WTC11 (cell line): Measurements from ENCODE around the gene COQ9. TPM values are rescaled to one million over a fixed set of nuclear protein-coding genes. Genes with fewer than 3 reads are reported as not detected.

Source experiments
- ATAC-seq: fragments of 200-7000 bp; cut with Tn5 transposase; 2 replicates; pipeline ENCODE4 v1.10.0; 2021; ENCODE audit warnings: mild to moderate bottlenecking, moderate library complexity
- CTCF ChIA-PET: fragments of 300-600 bp; sonication (Branson Sonifier 250); formaldehyde crosslinking; loops from one replicate; lab custom pipeline; 2021; ENCODE audit warnings: antibody characterized with exemption; lab: Charles Lee
- POLR2A ChIA-PET: fragments of 350-600 bp; sonication (Branson Sonifier 250); formaldehyde crosslinking; loops from one replicate; lab custom pipeline; 2021; ENCODE audit warnings: antibody characterized with exemption; lab: Charles Lee
- DNase-seq: peaks from one replicate; pipeline ENCODE4 v3.0.0; 2021; ENCODE audit warnings: low spot score
- H3K27ac Mint-ChIP-seq: 2 replicates; pipeline ENCODE4 v1.8.0; 2021; ENCODE audit warnings: mixed read lengths
- H3K27me3 Mint-ChIP-seq: 2 replicates; pipeline ENCODE4 v1.8.0; 2021; ENCODE audit warnings: low read depth, mild to moderate bottlenecking, moderate library complexity, mixed read lengths
- H3K36me3 Mint-ChIP-seq: 2 replicates; pipeline ENCODE4 v1.8.0; 2021; ENCODE audit warnings: mixed read lengths
- H3K4me1 Mint-ChIP-seq: 2 replicates; pipeline ENCODE4 v1.8.0; 2022; ENCODE audit warnings: mixed read lengths
- H3K4me3 Mint-ChIP-seq: 2 replicates; pipeline ENCODE4 v1.8.0; 2021; ENCODE audit warnings: mild to moderate bottlenecking, moderate library complexity, mixed read lengths
- H3K9me3 Mint-ChIP-seq: 2 replicates; pipeline ENCODE4 v1.8.0; 2021; ENCODE audit warnings: mixed read lengths
- ELF4 ChIP-seq: sonication (generic); formaldehyde crosslinking; IDR thresholded peaks from 2 replicates; pipeline ENCODE4 v1.8.1; 2022; ENCODE audit warnings: low read depth, mild to moderate bottlenecking, moderate library complexity, missing genetic modification reagents
- ESRRA ChIP-seq: sonication (generic); formaldehyde crosslinking; IDR thresholded peaks from 2 replicates; pipeline ENCODE4 v1.8.1; 2022; ENCODE audit warnings: mild to moderate bottlenecking, missing genetic modification reagents, borderline replicate concordance
- ETV6 ChIP-seq: sonication (generic); formaldehyde crosslinking; IDR thresholded peaks from 2 replicates; pipeline ENCODE4 v1.8.1; 2022; ENCODE audit warnings: mild to moderate bottlenecking, missing genetic modification reagents
- IRF2 ChIP-seq: sonication (generic); formaldehyde crosslinking; IDR thresholded peaks from 2 replicates; pipeline ENCODE4 v1.8.0; 2022; ENCODE audit warnings: low read depth, missing genetic modification reagents, borderline replicate concordance
- JUN ChIP-seq: sonication (generic); formaldehyde crosslinking; IDR thresholded peaks from 2 replicates; pipeline ENCODE4 v1.8.0; 2023; ENCODE audit warnings: mild to moderate bottlenecking, missing genetic modification reagents
- MYBL2 ChIP-seq: sonication (generic); formaldehyde crosslinking; IDR thresholded peaks from 2 replicates; pipeline ENCODE4 v1.8.1; 2023; ENCODE audit warnings: mild to moderate bottlenecking, moderate library complexity, missing genetic modification reagents
- RELA ChIP-seq: sonication (generic); formaldehyde crosslinking; IDR thresholded peaks from 2 replicates; pipeline ENCODE4 v1.8.1; 2022; ENCODE audit warnings: missing genetic modification reagents, mild to moderate bottlenecking, borderline replicate concordance
- SP1 ChIP-seq: sonication (generic); formaldehyde crosslinking; conservative IDR thresholded peaks from 2 replicates; pipeline ENCODE4 v1.8.1; 2022; ENCODE audit warnings: missing genetic modification reagents
- TCF7 ChIP-seq: sonication (generic); formaldehyde crosslinking; IDR thresholded peaks from 2 replicates; pipeline ENCODE4 v1.8.0; 2022; ENCODE audit warnings: mild to moderate bottlenecking, low read depth, missing genetic modification reagents, moderate library complexity
- TEAD1 ChIP-seq: sonication (generic); formaldehyde crosslinking; IDR thresholded peaks from 2 replicates; pipeline ENCODE4 v1.8.0; 2022; ENCODE audit warnings: mild to moderate bottlenecking, missing genetic modification reagents
- ZBTB21 ChIP-seq: sonication (generic); formaldehyde crosslinking; IDR thresholded peaks from 2 replicates; pipeline ENCODE4 v1.8.1; 2023; ENCODE audit warnings: mild to moderate bottlenecking, missing genetic modification reagents, borderline replicate concordance
- ZNF263 ChIP-seq: sonication (generic); formaldehyde crosslinking; IDR thresholded peaks from 2 replicates; pipeline ENCODE4 v1.8.1; 2022; ENCODE audit warnings: low read depth, mild to moderate bottlenecking, moderate library complexity, missing genetic modification reagents
- ZNF416 ChIP-seq: fragments of 250-450 bp; sonication (Bioruptor Pico); IDR thresholded peaks from 2 replicates; pipeline ENCODE4 v1.9.0; 2021; ENCODE audit warnings: mild to moderate bottlenecking, inconsistent platforms
- total RNA-seq: library from RNA; stranded (reverse); gene quantifications from 3 replicates; pipeline ENCODE4 v1.2.3, GENCODE V29; 2021
- TF ChIP-seq, protein P1 (sequence below): sonication (generic); formaldehyde crosslinking; IDR thresholded peaks from 2 replicates; pipeline ENCODE4 v1.8.0; 2022; ENCODE audit warnings: mild to moderate bottlenecking, missing genetic modification reagents
- TF ChIP-seq, protein P2 (sequence below): sonication (generic); formaldehyde crosslinking; IDR thresholded peaks from 2 replicates; pipeline ENCODE4 v1.8.1; 2023; ENCODE audit warnings: mild to moderate bottlenecking, missing genetic modification reagents, moderate library complexity
- TF ChIP-seq, protein P3 (sequence below): sonication (generic); formaldehyde crosslinking; IDR thresholded peaks from 2 replicates; pipeline ENCODE4 v1.8.0; 2022; ENCODE audit warnings: mild to moderate bottlenecking, missing genetic modification reagents
- TF ChIP-seq, protein P4 (sequence below): fragments of 250-450 bp; sonication (Bioruptor Pico); IDR thresholded peaks from 2 replicates; pipeline ENCODE4 v1.9.0; 2021; ENCODE audit warnings: mild to moderate bottlenecking
- TF ChIP-seq, protein P5 (sequence below): sonication (generic); formaldehyde crosslinking; IDR thresholded peaks from 2 replicates; pipeline ENCODE4 v1.8.0; 2022; ENCODE audit warnings: mild to moderate bottlenecking, missing genetic modification reagents
- TF ChIP-seq, protein P6 (sequence below): fragments of 250-450 bp; sonication (Bioruptor Pico); IDR thresholded peaks from 2 replicates; pipeline ENCODE4 v1.8.0; 2021; ENCODE audit warnings: mild to moderate bottlenecking
- TF ChIP-seq, protein P7 (sequence below): sonication (generic); formaldehyde crosslinking; IDR thresholded peaks from 2 replicates; pipeline ENCODE4 v1.8.0; 2022; ENCODE audit warnings: mild to moderate bottlenecking, missing genetic modification reagents
- TF ChIP-seq, protein P8 (sequence below): sonication (generic); formaldehyde crosslinking; IDR thresholded peaks from 2 replicates; pipeline ENCODE4 v1.8.1; 2023; ENCODE audit warnings: mild to moderate bottlenecking, moderate library complexity, missing genetic modification reagents

COQ9 gene
- total RNA-seq, 1 experiment from 2014 or later, result 39.2 TPM

DNA sequence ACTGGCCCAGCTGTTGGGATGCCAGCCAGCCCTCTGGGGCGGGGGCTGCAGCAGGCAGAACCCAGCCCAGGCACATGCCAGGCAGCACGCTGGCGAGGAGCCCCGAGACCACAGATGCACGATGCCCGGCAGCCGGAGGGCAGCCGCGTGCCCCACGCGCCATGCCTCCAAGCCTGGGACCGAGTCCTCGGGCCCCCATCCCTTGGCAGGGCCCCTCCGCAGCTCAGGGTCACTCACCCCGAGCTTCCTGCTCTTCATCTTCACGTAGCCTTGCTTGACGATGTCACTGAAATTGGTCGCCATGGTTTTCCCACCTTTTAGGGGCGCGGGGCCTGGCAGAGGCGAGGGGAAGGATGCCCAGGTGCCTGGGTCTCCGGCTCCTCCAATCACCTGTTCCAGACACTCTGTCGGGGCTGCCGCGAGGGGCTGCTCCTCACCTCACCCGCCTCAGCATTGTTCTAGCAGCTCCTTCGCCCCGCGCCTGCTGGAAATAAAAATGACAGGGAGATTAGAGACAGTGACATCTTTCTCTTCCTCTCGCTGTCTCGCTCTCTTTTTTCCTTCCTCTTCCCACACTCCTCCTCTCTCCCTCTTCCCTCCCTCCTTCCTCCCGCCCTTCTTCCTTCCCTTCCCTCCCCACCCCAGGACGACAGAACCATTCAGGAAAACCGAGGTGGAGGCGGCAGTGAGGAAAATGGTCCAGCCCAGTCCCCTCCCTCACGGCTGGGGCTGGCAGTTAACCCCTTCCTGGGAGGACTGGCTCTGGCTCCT is 32.1 kb downstream of the COQ9 start (continued):
- TF ChIP-seq, protein P1, sequence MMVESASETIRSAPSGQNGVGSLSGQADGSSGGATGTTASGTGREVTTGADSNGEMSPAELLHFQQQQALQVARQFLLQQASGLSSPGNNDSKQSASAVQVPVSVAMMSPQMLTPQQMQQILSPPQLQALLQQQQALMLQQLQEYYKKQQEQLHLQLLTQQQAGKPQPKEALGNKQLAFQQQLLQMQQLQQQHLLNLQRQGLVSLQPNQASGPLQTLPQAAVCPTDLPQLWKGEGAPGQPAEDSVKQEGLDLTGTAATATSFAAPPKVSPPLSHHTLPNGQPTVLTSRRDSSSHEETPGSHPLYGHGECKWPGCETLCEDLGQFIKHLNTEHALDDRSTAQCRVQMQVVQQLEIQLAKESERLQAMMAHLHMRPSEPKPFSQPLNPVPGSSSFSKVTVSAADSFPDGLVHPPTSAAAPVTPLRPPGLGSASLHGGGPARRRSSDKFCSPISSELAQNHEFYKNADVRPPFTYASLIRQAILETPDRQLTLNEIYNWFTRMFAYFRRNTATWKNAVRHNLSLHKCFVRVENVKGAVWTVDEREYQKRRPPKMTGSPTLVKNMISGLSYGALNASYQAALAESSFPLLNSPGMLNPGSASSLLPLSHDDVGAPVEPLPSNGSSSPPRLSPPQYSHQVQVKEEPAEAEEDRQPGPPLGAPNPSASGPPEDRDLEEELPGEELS (CRISPR knock-in tag), result peak; percentile 48; the same call in 1 of the 2 replicates
- TF ChIP-seq JUN (CRISPR knock-in tag) (no peak), ETV6 (CRISPR knock-in tag) (peak; percentile 29; the same call in 1 of the 2 replicates), TEAD1 (CRISPR knock-in tag) (0 out of 2 replicates have a peak, but pooled peaks have one; percentile 41), SP1 (peak; percentile 73), RELA (CRISPR knock-in tag) (0 out of 2 replicates have a peak, but pooled peaks have one; percentile 25), ESRRA (CRISPR knock-in tag) (0 out of 2 replicates have a peak, but pooled peaks have one; percentile 21)
- TF ChIP-seq, protein P2, sequence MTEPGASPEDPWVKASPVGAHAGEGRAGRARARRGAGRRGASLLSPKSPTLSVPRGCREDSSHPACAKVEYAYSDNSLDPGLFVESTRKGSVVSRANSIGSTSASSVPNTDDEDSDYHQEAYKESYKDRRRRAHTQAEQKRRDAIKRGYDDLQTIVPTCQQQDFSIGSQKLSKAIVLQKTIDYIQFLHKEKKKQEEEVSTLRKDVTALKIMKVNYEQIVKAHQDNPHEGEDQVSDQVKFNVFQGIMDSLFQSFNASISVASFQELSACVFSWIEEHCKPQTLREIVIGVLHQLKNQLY, result no peak
- TF ChIP-seq, protein P3, sequence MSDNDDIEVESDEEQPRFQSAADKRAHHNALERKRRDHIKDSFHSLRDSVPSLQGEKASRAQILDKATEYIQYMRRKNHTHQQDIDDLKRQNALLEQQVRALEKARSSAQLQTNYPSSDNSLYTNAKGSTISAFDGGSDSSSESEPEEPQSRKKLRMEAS, result peak; percentile 65

DNA sequence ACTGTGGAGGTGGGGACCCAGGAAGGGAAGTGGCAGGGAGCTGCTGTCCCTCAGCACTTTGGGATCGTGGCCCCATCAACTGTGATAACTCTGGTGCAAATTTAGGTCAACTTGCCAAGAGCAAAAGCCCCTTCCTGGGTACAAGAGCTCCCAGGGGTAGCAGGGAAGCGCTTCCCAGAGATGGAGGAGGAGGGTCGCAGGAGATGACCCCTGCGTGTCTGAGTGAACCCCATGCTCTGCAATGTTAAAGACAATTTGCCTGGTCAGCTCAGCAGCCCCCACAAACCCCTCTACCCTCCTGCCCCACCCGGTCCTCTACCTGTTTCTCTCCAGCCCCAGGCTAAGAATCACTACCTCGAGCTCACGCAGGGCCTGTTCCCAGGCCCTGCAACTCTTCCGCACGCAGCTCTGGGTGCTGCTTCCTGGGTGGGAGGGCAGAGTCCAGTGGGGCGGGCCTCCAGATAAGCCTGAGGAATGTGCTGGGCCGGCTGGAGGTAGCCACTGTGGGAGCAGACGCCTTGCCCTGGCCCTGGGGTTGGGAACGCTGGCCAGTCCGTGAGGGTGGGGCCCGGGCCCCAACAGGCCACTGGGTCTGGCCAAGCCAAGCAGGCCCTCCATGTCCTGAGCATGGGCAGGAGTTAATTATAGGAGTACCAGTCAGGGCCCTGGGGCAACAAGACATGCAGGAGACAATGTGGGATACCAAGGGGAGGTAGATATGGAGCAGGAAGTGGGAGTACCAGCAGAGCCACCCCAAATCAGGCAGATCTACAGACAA is 32.9 kb downstream of the COQ9 start:
- H3K4me1 Mint-ChIP-seq, result peaks cover 47% of the 10 kb centered on the region
- TF ChIP-seq, protein P4, sequence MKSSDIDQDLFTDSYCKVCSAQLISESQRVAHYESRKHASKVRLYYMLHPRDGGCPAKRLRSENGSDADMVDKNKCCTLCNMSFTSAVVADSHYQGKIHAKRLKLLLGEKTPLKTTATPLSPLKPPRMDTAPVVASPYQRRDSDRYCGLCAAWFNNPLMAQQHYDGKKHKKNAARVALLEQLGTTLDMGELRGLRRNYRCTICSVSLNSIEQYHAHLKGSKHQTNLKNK (CRISPR knock-in tag), result no peak
- TF ChIP-seq ZNF263 (CRISPR knock-in tag) (no peak), TCF7 (no peak)
- no peak for ATAC-seq
- peaks cover 13% of the 10 kb centered on the region for H3K27me3 Mint-ChIP-seq
- ChIA-PET CTCF (interaction anchor here (0.9 to 4.8 kb wide), 8 partner anchors 9 to 111 kb away, joined by 3 to 26 read pairs (median 6); partner anchors contain the start of genes CIAPIN1, COQ9 and POLR2C), POLR2A (interaction anchor here (0.9 kb wide), 1 partner anchor 13 kb away, joined by 3 read pairs; no protein-coding TSS in a partner anchor)
- H3K36me3 Mint-ChIP-seq, result no peaks in the 10 kb centered on the region
- peak overlapping the region; percentile 82 for H3K4me3 Mint-ChIP-seq
- H3K9me3 Mint-ChIP-seq, result no peaks in the 10 kb centered on the region
- DNase-seq, result no peak
- H3K27ac Mint-ChIP-seq, result no peak overlapping the region

DNA sequence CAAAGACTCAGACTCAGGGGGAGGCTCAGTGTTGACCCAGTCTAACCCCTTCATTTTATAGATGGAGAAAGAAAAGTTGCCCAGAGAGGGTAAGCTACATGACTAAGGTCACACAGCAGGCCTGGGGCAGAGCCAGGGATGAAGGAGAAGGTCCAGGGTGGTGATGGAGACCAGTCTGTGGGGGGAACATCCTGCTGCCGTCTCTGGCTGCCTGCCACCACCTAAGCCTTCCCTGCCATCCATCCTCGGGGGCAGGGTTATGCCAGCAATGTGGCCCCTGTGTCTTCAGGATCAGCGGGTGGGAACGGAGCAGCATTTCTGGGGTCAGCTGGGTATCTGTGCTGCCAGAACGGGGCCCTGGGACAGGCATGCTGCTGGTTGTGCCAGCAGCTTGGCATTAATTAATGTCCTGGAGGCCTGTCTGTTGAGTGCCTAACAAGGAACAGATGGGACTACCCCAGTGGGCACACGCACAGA is 33.5 kb downstream of the COQ9 start:
- Mint-ChIP-seq H3K27ac (no peak overlapping the region), H3K9me3 (no peaks in the 10 kb centered on the region), H3K36me3 (no peaks in the 10 kb centered on the region), H3K4me3 (no peak overlapping the region), H3K27me3 (peaks cover 20% of the 10 kb centered on the region), H3K4me1 (peaks cover 49% of the 10 kb centered on the region)
- POLR2A ChIA-PET, result no interaction called here
- CTCF ChIA-PET, result interaction anchor here (0.9 to 4.8 kb wide), 6 partner anchors 9 to 39 kb away, joined by 3 to 26 read pairs (median 5); partner anchors contain the start of genes CIAPIN1, COQ9 and POLR2C
- no peak for ATAC-seq
- DNase-seq, result no peak
- no peak for TF ChIP-seq ZNF416 (CRISPR knock-in tag)
- TF ChIP-seq, protein P5, sequence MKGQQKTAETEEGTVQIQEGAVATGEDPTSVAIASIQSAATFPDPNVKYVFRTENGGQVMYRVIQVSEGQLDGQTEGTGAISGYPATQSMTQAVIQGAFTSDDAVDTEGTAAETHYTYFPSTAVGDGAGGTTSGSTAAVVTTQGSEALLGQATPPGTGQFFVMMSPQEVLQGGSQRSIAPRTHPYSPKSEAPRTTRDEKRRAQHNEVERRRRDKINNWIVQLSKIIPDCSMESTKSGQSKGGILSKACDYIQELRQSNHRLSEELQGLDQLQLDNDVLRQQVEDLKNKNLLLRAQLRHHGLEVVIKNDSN (CRISPR knock-in tag), result no peak
- TF ChIP-seq TEAD1 (CRISPR knock-in tag), result no peak
- no peak for TF ChIP-seq MYBL2
- no peak for TF ChIP-seq ELF4
- no peak for TF ChIP-seq IRF2 (CRISPR knock-in tag)
- TF ChIP-seq ZBTB21 (CRISPR knock-in tag), result no peak
- TF ChIP-seq, protein P6, sequence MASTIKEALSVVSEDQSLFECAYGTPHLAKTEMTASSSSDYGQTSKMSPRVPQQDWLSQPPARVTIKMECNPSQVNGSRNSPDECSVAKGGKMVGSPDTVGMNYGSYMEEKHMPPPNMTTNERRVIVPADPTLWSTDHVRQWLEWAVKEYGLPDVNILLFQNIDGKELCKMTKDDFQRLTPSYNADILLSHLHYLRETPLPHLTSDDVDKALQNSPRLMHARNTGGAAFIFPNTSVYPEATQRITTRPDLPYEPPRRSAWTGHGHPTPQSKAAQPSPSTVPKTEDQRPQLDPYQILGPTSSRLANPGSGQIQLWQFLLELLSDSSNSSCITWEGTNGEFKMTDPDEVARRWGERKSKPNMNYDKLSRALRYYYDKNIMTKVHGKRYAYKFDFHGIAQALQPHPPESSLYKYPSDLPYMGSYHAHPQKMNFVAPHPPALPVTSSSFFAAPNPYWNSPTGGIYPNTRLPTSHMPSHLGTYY (CRISPR knock-in tag), result no peak
- TF ChIP-seq, protein P7, sequence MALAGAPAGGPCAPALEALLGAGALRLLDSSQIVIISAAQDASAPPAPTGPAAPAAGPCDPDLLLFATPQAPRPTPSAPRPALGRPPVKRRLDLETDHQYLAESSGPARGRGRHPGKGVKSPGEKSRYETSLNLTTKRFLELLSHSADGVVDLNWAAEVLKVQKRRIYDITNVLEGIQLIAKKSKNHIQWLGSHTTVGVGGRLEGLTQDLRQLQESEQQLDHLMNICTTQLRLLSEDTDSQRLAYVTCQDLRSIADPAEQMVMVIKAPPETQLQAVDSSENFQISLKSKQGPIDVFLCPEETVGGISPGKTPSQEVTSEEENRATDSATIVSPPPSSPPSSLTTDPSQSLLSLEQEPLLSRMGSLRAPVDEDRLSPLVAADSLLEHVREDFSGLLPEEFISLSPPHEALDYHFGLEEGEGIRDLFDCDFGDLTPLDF (CRISPR knock-in tag), result no peak
- TF ChIP-seq, protein P3, result no peak
- TF ChIP-seq, protein P8, sequence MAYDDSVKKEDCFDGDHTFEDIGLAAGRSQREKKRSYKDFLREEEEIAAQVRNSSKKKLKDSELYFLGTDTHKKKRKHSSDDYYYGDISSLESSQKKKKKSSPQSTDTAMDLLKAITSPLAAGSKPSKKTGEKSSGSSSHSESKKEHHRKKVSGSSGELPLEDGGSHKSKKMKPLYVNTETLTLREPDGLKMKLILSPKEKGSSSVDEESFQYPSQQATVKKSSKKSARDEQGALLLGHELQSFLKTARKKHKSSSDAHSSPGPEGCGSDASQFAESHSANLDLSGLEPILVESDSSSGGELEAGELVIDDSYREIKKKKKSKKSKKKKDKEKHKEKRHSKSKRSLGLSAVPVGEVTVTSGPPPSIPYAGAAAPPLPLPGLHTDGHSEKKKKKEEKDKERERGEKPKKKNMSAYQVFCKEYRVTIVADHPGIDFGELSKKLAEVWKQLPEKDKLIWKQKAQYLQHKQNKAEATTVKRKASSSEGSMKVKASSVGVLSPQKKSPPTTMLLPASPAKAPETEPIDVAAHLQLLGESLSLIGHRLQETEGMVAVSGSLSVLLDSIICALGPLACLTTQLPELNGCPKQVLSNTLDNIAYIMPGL, result no peak
